Stimulated activated CD8-positive, alpha-beta memory T cell treated with anti-CD3 and anti-CD28 coated beads, Interleukin-7, amount 100 ng/mL, for 1 hour (primary cell): Measurements from ENCODE around the gene TBATA.
"Not testable (repeated sequence)": the region's sequence is repeated elsewhere in the genome, so short reads cannot be mapped to it uniquely, and the experiment has no call there.

Source experiments
- DNase-seq, 2 donors: peaks; one replicate each; pipeline ENCODE4 v3.0.0-alpha.2; 2020; ENCODE audit warnings: low read depth in 2 of 2

TBATA gene

DNA sequence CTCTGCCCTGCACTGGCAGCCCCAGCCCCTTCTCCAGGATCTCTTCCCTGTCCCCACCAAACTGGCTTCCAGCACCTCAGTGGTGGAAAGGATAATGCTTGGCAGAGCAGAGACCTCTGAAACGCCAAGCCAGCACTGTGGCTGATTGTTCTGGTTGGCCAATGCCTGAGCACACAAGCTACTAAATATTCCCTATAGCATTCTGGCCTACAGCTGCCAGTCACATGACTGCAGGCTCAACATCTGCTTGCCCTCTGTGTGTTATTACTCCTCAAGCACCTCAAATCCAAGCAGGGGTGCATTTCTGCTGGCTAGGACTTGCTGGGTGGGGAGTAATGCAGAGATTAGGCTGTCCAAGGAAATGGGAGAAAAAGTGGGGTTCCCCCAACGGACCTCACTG is 6.1 kb downstream of the TBATA start:
- no peak for DNase-seq

DNA sequence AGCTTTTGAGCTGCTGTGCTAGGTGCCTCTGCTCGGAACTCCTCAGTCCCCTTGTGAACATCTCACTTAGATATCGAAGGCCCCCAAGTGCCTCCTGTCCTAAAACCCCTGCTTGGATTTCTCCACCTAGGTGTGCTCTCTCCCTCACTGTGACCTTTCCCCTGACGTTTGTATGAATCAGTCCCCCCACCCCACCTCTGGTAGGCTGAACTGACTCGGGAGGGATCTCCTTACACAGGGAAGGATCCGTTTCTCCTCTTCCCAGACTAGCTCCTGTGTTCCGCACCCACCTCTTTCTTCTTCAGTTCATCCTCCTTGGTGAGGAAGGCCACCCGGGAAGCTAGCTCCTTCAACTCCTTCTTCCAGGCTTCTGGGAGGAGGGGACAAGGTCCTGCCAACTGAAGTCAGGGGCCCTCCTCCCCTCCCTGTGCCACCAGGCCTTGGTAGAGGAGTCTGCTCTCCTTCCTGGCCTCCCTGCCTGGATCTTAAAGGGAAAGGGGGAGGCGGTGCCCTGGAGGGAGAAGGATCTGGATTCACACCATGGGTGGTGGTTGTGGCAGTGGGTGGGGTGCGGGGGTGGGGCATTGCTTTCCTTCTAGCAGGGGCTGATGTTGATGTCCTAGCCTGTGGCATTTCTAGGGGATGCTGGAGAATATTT is 6.8 kb downstream of the TBATA start:
- DNase-seq = no peak

DNA sequence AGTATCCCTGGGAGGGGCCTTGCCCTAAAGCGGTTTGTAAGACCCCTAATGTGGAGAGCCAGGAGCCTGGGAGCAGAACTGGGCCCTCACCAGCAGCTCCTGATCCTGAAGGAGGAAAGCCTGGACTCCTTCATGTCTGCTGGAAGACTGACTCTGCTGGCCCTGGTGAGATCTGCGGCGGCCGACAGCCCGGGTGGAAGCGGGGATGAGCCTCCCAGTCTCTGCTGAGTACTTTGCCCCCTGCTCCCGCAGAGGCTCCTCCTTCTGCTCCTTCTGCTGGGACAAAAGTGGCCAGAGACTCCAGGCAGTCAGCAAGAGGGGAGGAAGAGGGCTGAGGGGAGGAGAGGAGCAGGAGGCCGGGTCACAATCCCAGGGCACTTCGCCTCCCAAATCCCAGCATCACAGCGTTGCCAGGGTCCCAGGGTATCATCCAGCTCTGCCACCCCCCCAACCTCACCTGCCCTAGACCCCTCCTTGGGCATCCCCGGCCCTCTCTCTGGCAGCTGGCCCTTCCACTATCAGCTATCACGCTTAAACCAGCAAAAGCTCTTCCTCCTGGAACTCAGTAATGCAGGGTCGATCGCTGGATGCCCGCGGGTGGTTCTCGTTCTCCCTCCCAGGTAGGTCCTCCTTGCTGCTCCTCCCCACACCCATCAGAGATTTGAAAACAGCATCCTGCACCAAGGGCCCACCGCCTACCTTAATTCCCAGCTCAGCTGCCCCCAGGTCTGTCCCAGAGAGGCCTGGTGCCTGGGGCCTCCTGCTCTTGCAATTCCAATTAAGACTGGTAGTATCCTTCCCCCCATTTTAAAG is 7.9 kb downstream of the TBATA start:
- DNase-seq = no peak

DNA sequence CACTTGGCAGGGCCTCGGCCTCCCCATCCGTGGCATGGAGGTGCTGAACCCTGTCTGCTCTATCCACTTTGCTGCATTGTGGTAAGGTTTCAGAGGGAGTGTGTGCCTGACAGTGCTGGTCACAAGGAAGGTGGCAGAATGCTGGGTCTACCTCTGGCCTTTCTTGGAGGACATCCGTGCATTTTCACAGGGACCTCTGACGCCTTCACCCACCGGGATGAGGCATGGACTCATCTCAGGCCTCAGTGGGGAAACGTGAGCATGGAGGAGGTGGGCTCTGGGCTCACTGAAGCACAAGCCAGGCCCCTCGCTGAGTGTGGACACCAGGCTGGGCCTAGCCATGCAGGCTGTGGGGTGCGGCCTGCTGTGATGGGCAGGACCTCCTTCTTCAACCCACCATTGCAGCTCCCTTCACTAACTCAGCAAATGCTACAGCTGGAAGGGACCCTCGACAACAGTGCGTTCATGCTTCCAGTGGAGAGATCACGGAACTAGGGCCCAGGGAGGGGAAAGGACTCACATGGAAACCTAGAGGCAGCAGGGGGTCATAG is 8.6 kb downstream of the TBATA start:
- no peak for DNase-seq

DNA sequence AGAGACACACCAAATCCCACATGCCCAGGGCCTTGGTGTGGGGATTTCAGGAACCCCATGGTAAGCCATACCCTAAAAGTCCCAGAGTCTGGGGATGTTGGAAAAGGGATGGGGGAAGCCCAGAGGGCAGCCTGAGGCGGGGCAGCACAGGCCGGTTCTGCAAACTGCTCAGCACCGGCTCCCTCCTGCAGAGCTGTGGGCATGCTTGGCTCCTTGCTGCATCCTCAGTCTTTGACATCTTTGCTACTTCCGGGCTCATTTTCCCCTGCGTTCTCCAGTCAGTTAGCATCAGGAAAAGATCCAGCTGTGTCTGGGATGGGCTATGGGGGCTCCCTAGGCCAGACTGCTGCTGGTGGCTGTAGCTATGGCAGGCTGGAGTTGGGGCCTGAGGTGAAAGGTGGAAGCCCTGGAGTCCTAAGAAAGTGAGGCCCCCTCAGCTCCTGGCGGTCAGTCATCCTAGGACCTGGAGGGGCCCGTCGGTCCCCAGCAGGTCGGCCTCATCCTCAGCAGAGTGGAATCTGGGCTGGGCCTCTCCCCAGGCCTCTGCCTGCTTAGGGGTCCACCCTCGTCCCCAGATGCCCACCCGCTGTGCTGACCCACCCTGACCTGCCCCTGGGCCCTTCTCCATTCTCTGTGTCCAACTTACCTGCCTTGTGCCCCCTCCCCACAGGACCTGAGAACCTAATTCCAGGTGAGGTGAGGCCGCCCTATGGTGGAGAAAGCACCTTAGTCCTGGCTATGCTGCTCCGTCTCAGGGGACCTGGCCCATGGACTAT is 9.3 kb downstream of the TBATA start:
- DNase-seq = no peak

DNA sequence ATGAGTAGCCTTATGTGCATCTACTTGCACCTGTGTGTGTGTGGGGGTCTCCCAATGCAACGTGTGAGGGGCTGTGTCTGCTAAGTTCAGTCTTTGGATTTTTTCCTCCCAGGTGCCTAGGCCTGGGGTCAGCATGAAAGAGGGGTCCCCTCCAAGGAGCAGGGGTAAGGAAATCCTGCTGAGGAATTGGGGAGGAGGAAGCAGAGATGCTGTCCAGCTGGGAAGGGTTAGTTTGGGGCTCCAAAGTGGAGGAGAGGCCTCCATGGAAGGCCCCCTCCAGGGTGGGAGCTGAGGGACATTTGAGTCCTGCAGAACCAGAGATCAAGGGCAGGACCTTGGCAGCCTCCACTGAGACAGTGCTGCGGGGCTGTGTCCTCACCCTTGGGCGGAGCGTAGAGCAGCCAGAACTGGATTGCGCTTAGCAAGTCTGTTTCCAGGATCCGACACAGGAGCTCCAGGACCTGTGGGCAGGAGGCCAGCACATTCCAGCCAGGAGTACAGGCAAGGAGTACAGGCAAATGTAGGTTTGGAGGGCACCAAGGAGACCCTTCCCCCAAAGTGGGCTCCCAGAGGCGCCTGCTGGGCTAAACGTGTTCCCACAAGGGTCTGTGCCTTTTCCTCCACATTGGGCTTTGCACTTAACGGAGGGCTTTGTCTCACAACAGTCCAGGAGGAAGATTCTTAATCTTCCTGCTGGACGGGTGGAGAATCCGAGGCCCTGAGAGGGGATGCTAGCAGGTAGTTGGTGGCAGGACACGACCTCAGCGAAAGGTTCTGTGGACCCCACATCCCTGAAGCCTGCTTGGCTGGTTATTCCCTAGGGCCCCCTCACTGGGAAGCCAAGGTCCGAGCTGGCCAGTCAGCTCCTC is 10.1 kb downstream of the TBATA start:
- no peak for DNase-seq

DNA sequence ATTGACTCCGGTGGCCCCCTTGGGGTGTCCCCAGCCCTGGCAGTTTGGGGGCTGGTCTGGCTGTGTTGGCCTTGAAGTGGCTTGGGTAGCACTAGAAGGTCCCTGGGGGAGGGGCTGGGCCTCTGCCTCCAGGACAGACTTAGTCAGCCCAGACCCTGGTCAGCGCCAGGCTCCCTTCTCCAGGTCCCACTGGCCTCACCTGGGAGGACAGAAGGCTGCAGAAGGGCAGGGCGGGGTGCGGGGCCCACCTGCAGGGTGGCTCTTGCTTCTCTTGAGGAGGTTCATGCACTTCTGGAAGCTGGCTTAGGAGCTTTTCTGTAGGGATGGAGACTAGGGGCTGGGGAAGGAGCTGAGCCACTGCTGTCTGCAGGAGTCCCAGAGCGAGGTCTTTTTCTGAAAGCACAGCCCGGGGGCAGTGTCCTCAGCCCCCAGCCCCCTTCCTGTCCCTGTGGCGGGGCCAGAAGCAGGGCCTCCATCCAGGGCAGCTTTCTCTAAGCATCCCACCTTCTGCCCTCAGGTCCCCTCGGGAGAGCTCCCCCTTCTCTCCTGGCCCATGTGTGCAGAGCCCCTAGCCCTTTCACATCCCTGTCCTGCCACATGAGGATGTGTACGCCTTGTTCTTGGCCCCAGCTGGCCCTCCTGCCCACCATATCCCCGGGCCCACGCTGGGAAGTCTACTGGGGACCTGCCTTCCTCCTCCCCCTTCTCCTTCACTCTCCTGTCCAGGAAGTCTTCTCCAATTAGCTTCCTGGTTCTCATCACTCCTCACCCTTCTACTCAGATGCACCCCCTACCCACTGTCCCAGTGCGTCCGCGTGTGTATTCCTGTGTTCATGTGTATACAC is 11.0 kb downstream of the TBATA start:
- no peak for DNase-seq

DNA sequence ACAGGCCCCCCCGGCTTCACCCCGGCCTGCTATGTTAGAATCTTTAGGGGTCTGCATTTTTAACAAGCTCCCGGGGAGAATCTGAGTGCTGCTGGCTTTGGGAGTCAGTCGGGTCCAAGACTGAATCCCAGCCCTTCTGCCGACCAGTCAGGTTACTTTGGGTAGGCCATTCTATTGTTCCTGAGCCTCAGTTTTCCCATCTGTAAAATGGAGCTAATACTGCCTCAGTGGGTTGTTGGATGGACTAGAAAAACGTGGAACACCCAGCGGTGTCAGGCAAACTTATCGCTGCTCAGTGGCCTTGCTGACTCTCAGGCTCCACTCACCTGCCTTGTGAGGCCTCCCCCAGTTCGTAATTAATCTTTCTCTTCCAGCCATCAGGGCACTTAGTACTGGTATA is 11.7 kb downstream of the TBATA start:
- no peak for DNase-seq

DNA sequence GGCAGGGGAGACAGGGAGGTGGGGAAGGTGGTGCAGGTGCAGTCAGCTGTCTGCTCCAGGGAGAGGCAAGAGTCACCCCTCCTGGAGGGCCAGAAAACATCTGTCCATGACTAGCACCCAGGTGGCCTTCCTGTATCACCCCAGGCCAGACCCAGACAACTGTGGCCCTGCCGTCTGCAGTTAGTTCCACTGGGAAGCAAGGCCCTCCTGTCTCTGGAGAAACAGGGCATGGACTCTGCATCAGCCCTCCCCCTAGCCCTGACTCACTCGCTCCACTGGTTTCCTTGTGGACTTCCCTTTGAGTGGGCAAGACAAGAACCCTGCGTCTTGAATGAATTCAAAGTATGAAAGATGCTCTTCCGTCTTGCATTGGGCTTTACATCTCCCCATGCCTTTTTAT is 12.6 kb downstream of the TBATA start:
- no peak for DNase-seq

DNA sequence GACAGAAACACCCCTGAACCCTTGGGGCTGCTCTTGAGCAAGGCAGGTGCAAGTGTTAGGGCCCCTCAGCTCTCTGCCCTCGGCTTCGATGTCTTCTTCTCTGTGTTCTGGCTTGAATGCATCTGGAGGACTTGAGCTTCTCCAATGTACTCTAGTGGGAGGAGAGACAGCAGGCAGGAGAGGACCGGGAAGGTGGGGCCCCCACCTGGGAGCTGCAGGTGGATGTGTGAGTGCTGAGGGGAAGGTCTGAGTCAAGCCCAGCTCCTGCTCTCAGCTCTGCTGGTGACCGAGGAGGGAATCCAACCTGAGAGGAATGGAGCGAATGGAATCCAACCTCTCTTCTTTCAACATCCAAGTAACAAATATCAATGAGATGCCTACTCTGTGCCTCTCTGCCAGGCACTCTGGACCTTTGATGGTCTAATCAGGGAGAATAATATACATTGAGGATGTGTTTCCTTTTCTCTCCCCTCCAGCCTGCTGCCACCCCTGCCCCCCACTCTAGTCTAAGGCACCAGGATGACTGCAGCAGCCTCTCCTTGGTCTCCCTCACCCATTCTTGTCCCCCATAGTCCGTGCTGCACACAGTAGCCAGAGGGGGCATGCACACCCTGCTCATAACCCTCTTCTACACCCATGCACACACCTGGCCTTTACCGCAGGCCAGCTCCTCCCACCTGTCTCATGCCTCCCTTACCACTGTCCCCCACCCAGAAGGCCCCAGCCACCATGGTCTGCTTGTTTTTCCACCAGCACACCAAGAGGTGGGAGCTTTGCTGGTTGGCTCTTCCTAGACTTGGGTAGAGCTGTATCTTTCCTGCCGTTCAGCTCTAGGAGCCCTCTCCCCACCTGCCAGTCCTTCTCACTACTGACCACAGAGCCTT is 13.6 kb downstream of the TBATA start:
- DNase-seq = no peak

DNA sequence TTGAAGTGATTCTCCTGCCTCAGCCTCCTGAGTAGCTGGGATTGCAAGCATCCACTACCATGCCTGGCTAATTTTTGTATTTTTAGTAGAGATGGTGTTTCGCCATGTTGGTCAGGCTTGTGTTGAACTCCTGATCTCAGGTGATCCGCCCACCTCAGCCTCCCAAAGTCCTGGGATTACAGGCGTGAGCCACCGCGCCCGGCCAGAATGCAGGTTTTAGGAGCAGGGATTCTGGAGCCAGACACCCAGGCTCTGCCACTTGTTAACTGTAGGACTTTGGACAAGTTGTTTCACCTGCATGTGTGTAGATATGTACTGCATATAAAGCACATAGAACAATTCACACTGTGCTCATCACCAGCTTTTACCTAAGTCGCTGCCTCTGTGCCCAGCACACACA is 14.7 kb downstream of the TBATA start:
- DNase-seq = not testable (repeated sequence)

DNA sequence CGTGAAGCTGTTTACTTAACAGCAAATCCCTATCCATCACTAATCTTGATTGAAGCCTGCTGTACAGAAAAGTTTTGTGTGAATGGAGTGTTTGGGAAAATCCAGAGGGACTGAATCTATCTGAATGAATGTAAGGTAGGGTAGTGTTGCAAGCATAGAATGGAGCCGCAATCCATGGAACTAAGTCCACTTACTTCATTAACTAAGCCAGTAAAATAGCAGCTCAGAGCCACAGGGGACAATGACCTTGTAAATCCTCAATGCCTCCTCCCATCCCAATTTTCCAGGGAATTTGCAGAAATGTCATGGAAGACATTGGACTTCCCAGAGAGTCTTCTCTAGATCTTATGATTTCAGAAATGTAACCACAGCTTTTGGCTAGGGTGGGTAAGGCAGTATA is 15.2 kb downstream of the TBATA start:
- DNase-seq = no peak

DNA sequence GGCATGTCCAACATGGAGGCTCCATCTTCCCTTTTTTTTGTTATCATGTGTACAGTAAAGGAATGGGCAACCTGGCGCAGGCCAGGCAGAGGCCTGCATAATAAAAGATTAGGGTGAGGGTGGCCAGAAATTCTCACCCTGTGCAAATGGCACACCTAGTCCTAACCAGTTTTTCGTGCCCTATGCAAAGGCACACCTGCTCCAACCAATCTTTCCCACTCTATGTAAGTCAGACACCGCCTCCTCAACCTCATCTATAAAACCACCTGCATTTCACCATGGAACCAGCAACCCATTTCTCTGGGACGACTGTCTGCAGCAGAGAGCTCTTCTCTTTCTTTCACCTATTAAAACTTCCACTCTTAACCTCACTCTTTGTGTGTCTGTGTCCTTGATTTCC is 16.1 kb downstream of the TBATA start:
- DNase-seq = no peak

DNA sequence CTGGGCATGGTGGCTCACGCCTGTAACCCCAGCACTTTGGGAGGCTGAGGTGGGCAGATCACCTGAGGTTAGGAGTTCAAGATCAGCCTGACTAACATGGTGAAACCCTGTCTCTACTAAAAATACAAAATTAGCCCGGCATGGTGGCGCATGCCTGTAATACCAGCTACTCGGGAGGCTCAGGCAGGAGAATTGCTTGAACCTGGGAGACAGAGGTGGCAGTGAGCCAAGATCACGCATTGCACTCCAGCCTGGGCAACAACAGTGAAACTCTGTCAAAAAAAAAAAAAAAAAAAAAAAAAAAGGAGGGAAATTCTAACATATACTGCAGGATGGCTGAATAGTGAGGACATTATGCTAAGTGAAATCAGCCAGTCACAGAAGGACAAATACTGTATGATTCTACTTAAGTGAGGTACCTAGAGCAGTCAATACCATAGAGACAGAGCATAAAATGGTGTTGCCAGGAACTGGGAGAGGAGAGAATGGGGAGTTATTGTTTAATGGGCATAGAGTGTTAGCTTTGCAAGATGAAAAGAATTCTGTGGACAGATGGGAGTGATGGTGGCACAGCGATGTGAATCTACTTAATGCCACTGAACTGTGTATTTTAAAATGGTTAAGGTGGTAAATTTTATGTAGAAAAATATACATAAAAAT is 17.0 kb downstream of the TBATA start:
- not testable (repeated sequence) for DNase-seq

DNA sequence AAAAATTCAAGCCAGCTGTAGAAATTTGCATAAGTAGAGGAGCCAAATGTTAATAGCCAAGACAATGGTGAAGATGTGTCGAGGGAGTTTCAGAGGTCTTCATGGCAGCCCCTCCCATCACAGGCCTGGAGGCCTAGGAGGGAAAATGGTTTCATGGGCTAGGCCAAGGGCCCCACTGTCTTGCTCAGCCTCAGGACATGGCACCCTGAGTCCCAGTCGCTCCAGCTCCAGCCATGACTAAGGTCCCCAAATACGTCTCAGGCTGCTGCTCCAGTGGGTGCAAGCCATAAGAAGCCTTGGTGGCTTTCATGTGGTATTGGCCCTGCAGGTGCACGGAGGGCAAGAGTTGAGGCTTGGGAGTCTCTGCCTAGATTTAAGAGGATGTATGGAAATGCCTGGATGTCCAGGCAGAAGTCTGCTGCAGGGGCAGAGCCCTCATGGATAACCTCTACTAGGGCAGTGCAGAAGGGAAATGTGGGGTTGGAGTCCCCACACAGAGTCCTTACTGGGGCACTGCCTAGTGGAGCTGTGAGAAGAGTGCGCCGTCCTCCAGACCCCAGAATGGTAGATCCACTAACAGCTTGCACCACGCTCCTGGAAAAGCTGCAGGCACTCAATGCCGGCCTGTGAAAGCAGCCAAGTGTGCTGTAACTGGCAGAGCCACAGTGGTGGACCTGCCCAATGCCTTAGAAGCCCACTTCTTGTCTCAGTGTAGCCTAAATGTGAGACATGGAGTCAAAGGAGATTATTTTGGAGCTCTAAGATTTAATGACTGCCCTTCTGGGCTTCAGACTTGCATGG is 19.2 kb downstream of the TBATA start:
- no peak for DNase-seq

DNA sequence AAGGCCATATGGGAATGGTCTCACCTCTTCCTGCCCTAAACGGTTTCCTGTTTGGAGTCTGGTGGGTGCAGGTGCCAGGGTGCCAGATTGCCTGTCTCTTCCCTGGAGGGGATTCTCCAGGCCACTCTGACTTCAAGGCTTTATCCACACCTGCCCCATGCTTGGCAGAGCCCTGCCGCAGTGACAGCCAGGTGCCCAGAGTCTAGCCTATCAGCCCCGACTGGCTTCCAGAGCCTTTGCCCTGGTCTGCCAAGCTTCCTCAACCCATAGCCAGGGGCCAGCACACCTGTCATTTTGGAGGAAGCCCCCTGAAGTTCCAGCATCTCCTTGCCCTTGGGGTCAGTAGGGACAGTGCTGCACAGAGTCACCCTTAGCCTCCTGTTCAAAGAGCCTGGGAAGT is 21.6 kb downstream of the TBATA start:
- no peak for DNase-seq

DNA sequence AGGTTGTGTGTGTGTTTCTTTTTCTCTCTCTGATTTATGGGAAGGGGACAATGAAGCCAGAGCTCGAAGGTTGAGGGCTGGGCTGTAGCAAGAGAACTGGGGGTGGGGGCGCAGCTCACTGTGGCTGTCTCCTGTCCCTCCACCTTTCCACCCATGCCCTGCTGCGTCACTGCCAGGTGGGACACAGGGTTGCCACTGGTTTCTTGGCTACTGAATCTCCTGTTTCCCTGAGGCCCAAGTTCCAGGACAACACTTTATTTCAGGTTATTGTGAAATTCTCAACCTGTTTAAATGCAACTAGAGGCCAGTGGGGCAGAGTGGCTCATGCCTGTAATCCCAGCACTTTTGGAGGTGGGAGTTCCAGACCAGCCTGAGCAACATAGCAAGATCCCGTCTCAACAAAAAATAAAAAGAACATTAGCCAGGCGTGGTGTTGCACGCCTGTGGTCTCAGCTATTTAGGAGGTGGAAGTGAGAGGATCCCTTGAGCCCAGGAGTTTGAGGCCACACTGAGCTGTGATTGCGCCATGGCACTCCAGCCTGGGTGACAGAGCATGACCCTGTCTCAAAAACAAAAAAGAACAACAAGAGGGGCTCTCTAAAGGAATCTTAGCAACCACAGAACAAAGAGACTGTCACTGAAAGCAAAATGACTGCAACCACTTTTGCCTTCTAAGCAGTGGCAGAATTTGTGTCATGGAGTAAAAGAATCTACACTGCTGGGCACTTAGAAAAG is 22.6 kb downstream of the TBATA start:
- DNase-seq = no peak
